ENCODE measurements around the gene DPP4.
"Not testable (repeated sequence)": the region's sequence is repeated elsewhere in the genome, so short reads cannot be mapped to it uniquely, and the experiment has no call there.

Gene DPP4

DNA sequence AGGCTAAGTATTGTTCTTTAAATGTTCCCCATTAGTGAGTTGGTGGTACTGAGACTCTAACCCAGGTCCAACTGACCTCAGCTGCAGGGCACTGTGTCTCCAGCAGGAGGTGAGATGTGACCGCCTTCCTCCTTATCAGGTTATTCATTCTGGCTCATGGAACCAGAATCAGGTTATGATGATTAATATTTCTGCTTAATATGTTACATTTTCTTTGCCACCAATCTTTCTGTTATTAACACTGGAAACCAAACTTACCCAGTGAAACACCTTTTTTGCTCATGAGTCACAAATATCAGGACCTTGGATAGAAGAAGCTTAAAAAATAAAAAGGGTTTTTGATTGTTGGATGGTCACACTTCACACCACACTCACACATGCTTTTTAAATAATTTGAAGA is 85.4 kb downstream of the DPP4 start:
- no peak for DNase-seq (ENCODE audit: low read depth in 2 of 2)

DNA sequence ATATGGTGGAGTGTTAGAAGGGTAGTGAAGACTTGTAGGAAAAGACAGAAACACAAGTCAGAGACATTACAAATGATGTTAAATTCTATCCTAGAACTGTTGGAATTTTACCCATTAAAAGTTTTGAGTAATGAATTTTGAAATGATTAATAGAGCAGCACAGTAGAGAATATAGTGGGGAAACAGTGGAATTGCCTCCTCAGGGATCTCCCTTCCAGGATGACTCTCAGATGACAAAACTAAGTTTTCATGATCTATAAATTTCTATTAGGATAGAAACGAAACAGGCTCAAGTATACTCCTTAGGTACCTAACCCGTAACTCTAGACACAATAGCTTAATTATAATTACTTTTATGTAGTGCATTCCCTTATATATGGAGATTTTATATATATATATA is 86.7 kb downstream of the DPP4 start:
- DNase-seq (ENCODE audit: low read depth in 2 of 2), result no peak

DNA sequence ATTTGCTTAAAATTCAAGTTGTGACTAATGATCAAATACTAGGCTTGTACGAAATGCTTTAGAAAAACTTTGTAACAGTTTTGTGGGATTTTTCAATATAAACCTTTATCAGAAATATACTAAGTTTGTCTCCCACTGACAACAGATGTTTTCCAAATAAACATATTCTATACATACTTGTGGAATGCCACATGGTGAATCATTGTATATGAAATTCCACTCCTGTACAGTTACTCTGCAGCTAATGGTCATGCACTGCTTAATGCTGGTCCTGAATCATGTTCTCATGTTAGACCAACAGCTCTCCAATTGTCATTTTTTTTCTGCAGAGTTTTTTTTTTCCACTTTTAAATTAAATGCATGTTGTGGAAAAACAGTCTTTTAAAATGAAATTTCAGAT is 90.1 kb downstream of the DPP4 start:
- no peak for DNase-seq (ENCODE audit: low read depth in 2 of 2)

DNA sequence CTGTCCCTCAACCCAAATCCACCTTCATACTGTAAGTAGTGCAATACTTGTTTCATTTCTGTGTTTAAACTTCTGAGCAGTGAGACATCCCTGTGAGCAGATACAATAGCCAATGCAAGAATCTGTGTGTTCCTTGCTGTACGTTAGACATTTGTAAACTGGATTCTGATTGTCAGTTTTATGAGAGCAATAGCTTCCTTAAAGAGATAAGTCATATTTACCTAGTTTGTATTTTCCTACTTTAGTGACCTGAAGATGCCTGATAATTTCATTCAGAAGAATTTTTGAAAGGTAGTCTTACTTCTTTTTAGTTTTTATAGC is 90.7 kb downstream of the DPP4 start:
- no peak for DNase-seq (ENCODE audit: low read depth in 2 of 2)

DNA sequence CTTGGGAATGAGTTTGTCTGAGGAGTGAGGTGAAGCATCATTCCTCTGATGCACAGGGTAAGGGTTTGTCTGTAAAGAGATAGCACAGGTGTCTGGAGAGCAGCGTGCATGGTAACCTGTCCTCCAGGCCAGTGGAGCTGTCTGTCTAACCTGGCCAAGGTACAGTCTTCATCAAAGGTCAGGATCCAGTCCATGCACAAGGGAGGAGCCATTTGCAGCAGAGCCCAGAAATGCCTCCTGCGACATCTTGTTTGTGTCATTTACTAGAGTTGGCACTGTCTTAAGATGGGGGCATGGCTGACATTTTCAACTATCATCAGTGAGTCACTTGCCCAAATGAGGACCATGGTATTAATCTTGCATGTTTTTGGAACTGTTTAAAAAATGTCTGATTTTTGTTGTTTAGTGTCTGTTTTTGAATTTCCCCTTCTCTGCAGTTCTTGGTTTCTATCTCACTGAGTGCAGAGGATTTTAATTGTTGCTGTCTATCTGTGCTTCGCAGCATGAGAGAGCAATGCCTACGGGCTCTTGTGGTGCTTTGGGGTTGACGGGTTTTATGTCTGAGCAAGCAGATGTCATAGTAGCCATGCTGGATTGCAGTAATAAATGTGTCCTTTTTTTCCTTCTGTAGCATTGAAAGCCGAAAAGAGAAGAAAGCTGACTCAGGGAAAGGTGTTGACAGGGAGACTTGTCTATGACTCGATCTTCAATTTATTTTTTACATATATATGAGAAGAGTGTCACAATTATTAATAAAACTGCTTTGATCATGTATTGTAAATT is 91.3 kb downstream of the DPP4 start:
- no peak for DNase-seq (ENCODE audit: low read depth in 2 of 2)

DNA sequence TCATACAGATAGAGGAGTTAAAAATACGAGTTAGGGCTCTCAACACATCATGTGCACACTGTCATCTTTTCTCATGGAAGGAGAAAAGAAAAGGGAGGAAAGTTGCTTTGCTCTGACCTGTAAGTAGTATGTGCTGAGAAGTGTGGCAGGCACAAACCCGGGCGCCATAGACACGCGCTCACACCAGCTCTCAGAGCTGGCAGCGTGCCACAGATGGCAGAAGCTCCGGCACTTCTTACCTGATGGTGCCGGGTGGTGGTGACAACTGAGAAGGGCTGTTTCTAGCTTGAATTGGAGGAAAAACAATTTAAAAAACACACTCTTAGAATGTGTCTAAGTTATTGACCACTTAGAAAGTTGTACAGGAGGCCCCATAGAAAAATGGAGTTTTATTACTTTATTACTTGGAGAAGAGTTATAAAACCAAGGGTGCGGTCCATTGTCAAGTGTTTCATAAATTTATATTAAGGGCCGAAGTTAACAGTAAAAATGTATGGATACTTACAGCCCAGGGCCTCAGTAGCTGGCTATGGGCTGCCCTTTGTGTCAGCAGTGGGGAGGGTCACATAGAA is 92.2 kb downstream of the DPP4 start:
- DNase-seq (ENCODE audit: low read depth in 2 of 2), result no peak

DNA sequence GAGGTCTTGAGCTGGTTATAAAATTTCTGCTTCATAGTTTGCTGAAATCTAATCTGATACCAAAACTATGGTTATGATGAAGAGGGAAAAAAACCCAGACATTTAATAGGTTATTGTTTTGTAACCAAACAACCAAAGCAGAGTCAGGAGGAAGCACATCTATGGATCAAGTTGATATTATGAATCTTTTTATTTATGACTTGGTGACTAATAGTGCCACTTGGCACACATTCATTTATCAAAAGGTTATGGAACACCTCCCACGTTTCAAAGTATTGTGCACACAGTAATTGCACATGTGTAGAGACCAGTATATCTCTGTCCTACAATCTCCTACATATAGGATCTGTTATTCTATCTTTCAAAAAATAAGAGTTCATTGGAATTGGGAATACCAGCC is 93.0 kb downstream of the DPP4 start:
- DNase-seq (ENCODE audit: low read depth in 2 of 2), result no peak

DNA sequence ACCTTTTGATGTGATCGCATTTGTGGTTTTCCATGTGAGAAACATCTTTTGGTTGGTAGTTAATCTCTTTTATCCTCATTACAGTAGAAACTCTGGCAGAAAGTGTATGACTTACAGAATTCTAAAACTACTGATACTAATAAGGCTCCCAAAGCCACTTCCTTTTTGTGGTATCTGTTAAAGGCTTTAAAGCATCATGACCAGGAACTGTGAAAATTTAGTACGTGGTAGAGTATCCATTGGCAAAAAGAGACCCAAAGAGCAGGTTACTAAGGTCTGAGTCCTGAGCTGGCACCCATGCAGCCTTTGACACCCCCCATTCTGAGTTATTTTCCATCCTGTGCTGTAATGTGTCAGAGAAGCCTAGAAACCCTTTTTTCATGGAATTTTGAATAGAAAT is 94.5 kb downstream of the DPP4 start:
- no peak for DNase-seq (ENCODE audit: low read depth in 2 of 2)

DNA sequence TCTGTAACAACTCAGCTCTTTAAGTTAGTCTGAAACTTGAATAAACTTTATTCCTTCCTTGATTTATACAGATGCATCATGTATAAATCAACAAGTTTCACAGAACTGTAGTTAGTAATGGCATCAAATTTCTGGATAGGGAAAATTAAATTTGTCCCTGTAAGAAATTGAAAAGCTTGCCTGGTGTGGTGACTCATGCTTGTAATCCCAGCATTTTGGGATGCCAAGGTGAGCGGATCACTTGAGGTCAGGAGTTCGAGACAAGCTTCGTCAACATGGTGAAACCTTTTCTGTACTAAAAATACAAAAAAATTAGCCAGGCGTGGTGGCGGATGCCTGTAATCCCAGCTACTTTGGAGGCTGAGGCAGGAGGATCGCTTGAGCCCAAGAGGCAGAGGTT is 96.1 kb downstream of the DPP4 start:
- not testable (repeated sequence) for DNase-seq (ENCODE audit: low read depth in 2 of 2)

DNA sequence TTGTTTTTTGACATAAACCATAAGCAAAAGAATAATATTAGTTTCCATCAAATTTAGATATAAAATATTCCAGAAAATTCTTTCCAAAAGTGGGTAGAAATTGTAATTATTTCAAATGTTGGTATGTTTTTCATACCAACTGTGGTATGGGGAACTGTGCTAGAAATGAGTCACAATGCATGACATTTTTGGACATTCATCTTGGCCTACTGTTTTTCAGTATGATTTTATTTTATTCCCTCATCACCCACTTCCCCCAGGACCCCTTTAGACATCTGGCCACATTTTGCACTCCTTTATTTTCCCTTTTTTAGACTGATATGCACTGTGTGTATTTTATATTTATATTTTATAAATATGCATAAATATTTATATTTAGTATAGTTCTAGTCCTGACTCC is 97.1 kb downstream of the DPP4 start:
- no peak for DNase-seq (ENCODE audit: low read depth in 2 of 2)

DNA sequence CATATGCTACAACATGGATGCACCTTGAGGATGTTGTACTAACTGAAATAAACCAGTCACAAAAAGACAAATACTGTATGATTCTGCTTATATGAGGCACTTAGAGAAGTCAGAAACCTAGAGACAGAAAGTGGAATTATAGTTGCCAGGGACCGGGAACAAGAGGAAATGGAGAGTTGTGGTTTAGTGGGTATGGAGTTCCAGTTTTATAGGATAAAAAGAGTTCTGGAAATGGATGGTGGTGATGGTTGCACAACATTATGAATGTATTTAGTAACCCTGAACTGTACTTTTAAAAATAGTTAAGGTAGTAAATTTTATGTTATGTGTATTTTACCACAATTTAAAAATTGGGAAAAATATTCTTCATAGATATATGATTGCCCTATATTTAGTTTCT is 97.7 kb downstream of the DPP4 start:
- DNase-seq (ENCODE audit: low read depth in 2 of 2), result no peak

DNA sequence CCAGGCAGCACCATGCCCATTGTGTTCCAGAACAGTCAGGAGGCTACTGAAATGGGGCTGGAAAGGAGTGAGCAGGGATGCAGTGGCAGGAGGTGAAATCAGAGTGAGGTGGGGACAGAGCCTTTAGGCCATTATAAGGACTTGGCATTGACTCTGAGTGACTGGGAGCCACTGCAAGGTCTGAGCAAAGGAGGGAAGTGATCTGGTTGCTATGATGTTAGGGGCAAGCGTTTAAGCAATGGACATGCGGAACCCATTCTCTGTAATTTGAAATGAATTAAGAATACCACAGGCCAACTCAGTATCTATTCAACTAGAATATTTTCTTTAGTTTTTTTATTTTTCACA is 98.2 kb downstream of the DPP4 start:
- no peak for DNase-seq (ENCODE audit: low read depth in 2 of 2)

DNA sequence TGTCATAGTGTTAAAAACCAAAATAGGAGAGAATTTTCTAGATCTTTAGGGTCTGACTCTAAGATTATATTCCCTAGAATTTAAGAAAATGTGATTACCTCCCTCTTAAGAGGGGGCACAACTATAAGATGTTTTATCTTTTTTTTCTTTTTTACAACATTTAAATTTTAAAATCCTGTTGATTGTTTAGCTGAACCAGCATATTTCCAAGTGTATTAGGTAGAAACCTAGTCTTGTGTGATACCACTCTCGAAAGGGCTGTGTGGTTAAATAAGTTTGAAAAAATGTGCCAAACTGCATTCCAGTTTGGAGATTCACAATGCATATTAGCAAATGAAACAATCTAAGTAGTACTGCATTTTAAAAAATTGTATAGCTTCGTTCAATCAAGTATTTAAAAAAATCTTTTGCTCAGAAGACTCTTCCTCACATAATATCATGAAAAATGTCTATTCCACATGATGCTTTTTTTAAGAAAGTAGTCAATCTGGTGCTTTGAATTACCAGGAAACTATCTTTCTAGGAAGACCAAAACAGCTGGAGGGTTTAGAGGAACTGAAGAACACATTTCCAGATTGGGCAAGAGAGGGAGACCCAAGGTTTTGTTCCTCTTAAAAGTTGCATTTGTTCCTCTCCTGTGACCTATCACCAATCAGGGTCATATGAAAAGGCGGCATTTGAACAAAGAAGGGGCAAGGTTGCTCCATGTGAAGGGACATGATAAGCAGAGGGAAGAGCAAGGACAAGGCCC is 98.8 kb downstream of the DPP4 start:
- DNase-seq (ENCODE audit: low read depth in 2 of 2), result no peak

DNA sequence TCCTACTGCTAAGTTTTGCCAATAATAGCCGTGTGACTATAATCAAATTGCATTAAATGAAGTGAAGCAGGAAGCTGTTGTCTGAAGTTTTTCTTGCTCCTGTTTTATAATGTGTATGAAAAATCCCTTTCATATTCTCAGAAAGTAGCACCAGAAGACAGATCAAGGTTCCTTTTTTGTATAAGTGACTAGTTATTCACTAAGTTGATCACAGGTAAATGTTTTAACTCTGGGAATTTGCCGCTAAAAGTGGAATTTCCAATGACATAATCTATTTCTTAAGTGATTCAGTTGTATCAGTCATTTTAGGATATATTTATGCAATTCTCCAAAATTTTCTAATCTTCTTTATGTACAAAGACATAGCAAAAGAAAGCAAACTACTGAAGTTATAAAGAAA is 99.6 kb downstream of the DPP4 start:
- no peak for DNase-seq (ENCODE audit: low read depth in 2 of 2)

DNA sequence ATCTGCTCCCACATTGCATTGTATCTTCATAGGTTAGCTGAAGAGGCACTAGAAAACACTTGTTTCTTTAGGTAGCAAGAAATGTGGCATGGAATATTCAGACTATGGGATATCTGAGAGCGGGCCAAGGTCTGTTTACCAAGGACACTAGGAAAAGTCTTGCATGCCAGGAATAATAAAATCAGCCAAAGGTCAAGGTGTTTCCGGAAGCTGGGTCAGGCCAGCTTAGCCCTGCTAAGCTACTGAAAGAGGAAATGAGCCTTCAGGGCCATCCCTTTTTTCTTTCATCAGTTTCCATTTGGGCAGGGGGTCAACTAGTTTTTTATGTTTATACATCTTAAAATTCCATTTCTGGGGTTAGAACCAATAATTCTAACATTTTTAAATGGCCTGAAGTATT is 101.1 kb downstream of the DPP4 start:
- DNase-seq (ENCODE audit: low read depth in 2 of 2), result no peak

DNA sequence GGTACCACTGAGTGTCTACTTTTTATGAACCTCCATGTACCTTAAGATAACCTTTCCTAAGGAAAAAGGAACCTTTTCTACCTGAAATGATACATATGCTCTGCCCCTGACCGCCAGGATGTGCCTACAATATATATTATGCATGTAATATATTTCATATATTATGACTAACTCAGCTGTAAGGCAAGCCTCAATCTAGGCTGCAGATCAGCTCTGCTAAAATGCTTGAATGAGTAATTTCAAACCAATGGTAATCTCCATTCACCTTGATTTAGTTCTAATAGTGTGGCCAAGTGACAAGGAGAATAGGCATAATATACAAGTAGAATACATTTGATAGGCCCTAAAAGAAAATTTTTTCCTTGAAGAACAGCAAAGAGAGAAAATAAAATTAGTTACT is 101.8 kb downstream of the DPP4 start:
- DNase-seq (ENCODE audit: low read depth in 2 of 2), result no peak

DNA sequence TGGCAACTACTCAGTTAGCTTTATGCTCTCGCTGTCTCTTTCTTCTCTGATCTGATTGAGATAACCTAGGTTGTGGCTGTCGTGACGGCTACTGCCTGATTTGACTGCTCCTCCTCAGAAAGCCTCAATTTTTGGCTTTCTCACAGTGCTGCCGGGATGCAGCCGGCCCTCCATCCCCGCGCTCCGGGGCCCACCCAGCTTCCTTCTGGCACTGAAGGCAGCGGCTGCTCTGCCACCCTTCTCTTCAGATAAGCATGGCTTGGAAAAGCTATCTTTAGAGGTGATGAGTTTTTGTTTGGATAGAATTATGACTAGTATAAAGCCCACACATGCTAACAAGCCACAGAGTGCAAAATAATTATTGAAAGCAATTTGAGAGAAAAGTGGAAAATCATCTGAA is 102.5 kb downstream of the DPP4 start:
- DNase-seq (ENCODE audit: low read depth in 2 of 2), result no peak

DNA sequence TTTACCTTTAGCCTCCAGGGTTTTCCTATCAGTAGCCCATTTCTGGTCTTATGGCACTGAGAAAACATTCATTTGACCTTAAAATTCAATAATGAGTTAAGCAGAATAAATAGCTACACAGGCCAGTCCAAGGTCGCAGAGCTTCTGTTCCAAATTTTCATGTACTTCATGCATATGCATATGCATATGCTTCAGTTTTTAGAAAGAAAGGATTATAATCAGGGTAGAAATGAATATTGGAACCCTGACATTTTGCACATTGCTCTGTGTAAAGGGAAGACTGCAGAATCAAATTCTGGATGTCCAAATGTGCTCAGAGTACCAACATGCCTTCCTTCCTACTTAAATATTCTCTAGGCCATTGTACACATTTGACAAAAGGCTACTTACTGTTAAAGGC is 104.9 kb downstream of the DPP4 start:
- no peak for DNase-seq (ENCODE audit: low read depth in 2 of 2)

DNA sequence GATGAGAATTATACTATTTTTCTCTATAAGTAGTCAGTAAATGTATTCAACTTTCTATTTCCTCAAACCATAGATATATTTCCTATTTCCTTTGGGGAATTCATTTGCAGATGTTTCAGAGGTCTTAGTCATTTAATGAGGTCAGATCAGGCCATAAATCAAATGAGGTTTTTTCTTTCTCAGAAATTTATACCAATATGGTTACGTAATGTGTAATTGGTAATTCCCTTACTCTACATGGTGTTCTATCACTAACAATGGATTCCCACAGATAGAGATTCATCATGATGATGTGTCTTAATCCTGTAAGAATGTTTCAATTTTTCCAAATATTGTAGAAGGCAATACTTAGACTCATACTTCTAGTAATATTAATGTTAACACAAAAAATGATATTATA is 108.0 kb downstream of the DPP4 start:
- DNase-seq (ENCODE audit: low read depth in 2 of 2), result no peak

DNA sequence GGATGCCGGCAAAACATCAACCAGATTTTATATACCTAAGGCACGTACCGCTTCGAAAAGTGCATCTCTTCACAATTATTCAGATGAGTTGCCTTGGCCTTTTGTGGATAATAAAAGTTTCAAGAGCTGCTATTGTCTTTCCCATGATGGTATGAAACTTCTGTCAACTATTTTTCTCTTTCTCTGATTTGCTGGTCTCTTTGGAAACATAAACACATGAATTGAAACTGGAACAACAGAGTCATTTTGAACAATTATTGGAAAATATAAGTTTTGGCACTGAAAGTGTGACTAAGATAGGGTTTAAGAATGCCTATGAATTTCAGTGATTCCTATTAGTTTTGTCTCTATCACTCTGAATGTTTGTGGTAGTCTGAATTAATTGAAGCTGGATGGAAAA is 109.9 kb downstream of the DPP4 start:
- DNase-seq (ENCODE audit: low read depth in 2 of 2), result no peak

DNA sequence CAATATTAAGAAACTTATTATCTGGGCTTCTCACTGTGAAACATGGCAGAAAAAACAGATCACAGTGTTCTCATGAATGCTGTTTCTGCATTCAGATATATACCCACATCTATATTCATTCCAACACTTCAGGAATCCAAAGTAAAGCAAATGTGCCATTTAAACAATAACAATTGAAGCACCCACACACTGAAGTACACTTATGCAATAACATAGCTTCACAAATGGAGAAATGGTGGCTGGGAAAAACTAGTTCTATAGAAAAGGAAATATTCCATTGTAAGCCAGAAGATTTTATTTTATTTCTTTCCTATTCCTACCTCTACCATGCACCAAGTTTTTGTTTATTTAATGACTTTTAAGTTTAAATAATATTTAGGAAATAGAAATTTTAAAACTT is 111.9 kb downstream of the DPP4 start:
- no peak for DNase-seq (ENCODE audit: low read depth in 2 of 2)

DNA sequence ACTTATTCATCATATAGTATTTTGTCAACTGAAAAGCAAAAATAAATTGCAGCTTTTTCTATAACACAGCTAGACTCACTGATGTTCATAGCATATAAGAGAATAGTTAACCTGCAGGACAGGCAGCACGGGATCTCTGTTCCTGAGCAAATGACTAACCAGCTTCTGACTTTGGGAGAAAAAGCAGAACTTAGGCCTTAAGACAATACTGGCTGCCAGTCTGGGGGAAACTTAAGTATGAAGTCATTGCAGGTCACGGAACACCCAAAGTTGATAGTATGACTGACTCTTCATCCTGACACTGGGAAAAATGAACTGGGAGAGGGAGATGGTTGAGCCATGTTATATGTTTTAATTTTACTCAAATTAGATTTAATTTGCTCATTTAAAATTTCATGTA is 113.0 kb downstream of the DPP4 start:
- DNase-seq (ENCODE audit: low read depth in 2 of 2), result no peak

DNA sequence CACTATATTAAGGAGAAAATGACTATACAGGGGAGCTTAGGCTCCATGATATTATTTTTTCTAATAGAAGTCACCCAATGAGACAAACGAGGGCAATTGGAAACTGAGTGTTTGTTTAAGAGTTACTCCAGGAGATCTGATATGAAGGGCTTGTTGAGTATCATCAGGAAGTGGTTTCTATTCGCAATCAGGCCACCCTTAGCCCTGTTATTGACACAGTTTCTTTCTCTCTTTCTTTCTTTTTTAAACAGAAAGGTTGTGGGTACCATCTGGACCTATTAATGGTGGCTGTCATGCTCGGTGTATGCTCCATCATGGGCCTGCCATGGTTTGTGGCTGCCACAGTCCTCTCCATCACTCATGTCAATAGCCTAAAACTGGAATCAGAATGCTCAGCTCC is 117.3 kb downstream of the DPP4 start:
- no peak for DNase-seq (ENCODE audit: low read depth in 2 of 2)

DNA sequence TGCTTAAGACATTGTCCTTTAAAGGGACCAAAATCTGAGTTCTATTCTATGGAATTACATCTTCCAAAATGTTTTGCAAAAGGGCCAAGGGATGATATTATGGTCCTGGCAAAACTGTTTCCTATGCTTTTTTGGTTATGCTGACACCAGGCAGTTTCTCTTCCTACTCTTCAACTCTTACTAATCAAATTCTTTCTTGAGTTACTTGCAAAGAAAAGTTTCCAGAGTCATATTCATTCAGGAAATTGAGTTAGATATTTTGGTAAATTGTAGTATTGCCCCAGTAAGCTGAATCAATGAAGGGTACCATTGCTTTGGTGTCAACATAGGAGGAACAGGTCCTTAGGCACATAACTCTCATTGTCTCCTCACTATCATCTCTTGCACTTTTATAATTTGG is 118.8 kb downstream of the DPP4 start:
- no peak for DNase-seq (ENCODE audit: low read depth in 2 of 2)
